Ascending aorta (tissue), 2 donors: Measurements from ENCODE around the gene SCNN1G. TPM values are rescaled to one million over a fixed set of nuclear protein-coding genes. Genes with fewer than 3 reads are reported as not detected.

Experiments used
- DNase-seq, 2 donors: peaks; one replicate each; pipeline ENCODE4 v3.0.0-alpha.2; 2019; ENCODE audit warnings: low spot score in 2 of 2
- H3K27ac ChIP-seq, 2 donors: fragments of 200-600 bp; sonication (generic); one replicate each; pipeline ENCODE4 v1.5.1; 2016 to 2017; ENCODE audit warnings: mild to moderate bottlenecking in 1 of 2
- H3K27me3 ChIP-seq: fragments of 200-600 bp; sonication (generic); one replicate; pipeline ENCODE4 v1.5.1; 2017
- H3K36me3 ChIP-seq, 2 donors: fragments of 200-600 bp; sonication (generic); one replicate each; pipeline ENCODE4 v1.5.1; 2016
- H3K4me1 ChIP-seq, 2 donors: fragments of 200-600 bp; sonication (generic); one replicate each; pipeline ENCODE4 v1.5.1; 2016 to 2017; ENCODE audit warnings: mild to moderate bottlenecking in 1 of 2
- H3K4me3 ChIP-seq, 2 donors: fragments of 200-600 bp; sonication (generic); one replicate each; pipeline ENCODE4 v1.5.1; 2016 to 2017; ENCODE audit warnings: mild to moderate bottlenecking in 1 of 2
- H3K9me3 ChIP-seq, 2 donors: fragments of 200-600 bp; sonication (generic); one replicate each; pipeline ENCODE4 v1.5.1; 2016
- intact Hi-C: fragments of 100-400 bp; cut with DNase I; formaldehyde crosslinking; loops from one replicate; pipeline ENCODE4 v1.15.1; 2023
- total RNA-seq: library from RNA; depleted of rRNA; stranded (reverse); fragments of >200 nt; gene quantifications from one replicate; pipeline ENCODE4 v1.1.0, GENCODE V29; 2016
- TF ChIP-seq, protein P1 (sequence below), 3 experiments: fragments of 200-600 bp in 2 of 3; fragments of 450-650 bp in 1 of 3; sonication (generic) in 2 of 3; IDR thresholded peaks; one replicate each; pipeline ENCODE4 v1.5.1; 2016 to 2019; ENCODE audit warnings: antibody characterized with exemption in 3 of 3, mild to moderate bottlenecking in 1 of 3, moderate library complexity in 1 of 3

SCNN1G gene
- total RNA-seq, 1 donor from 2014 or later: not detected

DNA sequence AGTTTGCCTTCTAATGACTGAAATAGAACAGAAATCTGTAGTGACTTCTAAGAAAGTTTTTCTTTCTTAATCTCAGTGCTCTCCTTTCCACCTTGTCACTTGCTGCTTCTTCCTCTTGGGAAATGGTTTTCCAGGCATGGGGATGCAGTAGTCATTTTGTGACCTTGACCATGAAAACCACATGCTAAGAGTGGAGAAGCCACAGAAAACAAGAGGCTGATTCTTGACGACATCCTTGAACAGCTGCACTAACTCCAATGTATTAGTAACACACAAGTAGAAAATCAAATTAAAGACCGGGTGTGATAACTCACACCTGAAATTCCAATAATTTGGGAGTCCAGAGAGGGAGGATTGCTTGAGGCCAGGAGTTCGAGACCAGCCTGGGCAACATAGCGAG, 17.8 kb upstream of the SCNN1G start:
- no peak for DNase-seq
- H3K27ac ChIP-seq: no peak overlapping the region
- peaks cover 0 to 7% of the 10 kb centered on the region in 2 donors for H3K9me3 ChIP-seq
- H3K4me1 ChIP-seq: no peaks in the 10 kb centered on the region
- intact Hi-C loops: no loop called here
- no peaks in the 10 kb centered on the region for H3K36me3 ChIP-seq
- TF ChIP-seq, protein P1, sequence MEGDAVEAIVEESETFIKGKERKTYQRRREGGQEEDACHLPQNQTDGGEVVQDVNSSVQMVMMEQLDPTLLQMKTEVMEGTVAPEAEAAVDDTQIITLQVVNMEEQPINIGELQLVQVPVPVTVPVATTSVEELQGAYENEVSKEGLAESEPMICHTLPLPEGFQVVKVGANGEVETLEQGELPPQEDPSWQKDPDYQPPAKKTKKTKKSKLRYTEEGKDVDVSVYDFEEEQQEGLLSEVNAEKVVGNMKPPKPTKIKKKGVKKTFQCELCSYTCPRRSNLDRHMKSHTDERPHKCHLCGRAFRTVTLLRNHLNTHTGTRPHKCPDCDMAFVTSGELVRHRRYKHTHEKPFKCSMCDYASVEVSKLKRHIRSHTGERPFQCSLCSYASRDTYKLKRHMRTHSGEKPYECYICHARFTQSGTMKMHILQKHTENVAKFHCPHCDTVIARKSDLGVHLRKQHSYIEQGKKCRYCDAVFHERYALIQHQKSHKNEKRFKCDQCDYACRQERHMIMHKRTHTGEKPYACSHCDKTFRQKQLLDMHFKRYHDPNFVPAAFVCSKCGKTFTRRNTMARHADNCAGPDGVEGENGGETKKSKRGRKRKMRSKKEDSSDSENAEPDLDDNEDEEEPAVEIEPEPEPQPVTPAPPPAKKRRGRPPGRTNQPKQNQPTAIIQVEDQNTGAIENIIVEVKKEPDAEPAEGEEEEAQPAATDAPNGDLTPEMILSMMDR (IDR thresholded peaks at IDR 0.05): no peak
- no peaks in the 10 kb centered on the region for H3K27me3 ChIP-seq
- H3K4me3 ChIP-seq: no peak overlapping the region

DNA sequence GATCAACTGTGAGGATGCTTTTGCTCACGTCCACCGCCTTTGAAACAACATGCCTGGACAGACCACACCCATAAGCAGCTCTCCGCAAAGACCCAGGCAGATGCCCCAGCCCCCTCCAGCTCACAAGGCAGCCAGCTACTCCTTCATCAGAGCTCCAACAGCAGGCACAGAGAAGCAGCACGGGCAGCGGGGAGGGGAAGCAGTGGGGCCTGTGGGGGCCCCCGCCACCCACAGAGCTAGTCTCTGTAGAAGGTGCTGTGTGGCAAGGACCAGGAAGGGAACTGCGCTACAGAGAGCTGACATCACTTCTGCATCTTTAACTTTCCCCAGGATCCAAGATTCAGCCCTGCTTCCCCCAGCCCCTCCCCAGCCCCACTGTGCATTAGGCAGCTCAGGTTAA, 10.0 kb upstream of the SCNN1G start:
- Histone ChIP-seq H3K27ac (no peak overlapping the region), H3K4me1 (no peaks in the 10 kb centered on the region), H3K4me3 (no peak overlapping the region), H3K27me3 (no peaks in the 10 kb centered on the region), H3K9me3 (no peaks in the 10 kb centered on the region), H3K36me3 (no peaks in the 10 kb centered on the region)
- DNase-seq: no peak
- TF ChIP-seq, protein P1 (IDR thresholded peaks at IDR 0.05): no peak
- intact Hi-C loops: no loop called here

DNA sequence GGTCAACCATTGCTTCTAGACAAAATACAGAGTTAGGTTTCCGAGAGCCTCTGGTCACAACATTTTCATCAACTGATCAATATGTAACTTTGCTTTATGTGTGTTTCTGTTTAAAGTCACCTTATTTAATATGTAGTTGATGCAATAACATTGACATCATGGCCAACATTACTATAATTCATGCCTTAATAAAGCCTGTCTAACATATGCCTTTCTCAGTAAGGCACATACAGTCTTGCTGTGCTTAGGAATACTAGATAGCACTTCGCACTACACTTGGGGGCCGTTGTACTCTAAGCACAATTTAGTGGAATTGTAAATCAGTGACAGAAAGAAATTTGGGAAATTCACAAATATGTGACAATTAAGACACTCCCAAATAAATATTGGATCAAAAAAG, 9.6 kb upstream of the SCNN1G start:
- intact Hi-C loops: no loop called here
- H3K27ac ChIP-seq: no peak overlapping the region
- TF ChIP-seq, protein P1 (IDR thresholded peaks at IDR 0.05): no peak
- no peaks in the 10 kb centered on the region for H3K9me3 ChIP-seq
- no peak overlapping the region for H3K4me3 ChIP-seq
- no peaks in the 10 kb centered on the region for H3K4me1 ChIP-seq
- H3K27me3 ChIP-seq: no peaks in the 10 kb centered on the region
- no peaks in the 10 kb centered on the region for H3K36me3 ChIP-seq
- DNase-seq: no peak

DNA sequence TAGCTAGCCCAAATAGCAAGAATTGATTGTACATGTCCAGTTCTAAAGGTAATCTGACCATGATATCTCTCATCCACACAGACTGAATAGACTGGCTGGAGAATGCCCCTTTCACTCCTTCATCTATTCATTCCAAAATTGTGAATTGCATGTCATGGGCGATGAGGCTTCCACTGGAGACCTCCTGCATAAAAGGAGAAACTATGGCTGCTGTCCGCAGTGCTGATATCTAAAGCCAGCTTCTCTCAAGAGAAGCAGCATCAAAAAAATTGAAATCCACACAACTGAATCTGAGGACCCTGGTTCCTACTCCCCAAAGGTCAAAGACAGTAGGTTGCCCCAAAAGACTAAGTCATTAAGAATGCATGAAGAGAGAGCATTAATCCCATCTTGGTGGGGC, 7.9 kb upstream of the SCNN1G start:
- H3K4me1 ChIP-seq: no peaks in the 10 kb centered on the region
- intact Hi-C loops: no loop called here
- no peaks in the 10 kb centered on the region for H3K27me3 ChIP-seq
- H3K36me3 ChIP-seq: no peaks in the 10 kb centered on the region
- no peak overlapping the region for H3K27ac ChIP-seq
- no peaks in the 10 kb centered on the region for H3K9me3 ChIP-seq
- no peak overlapping the region for H3K4me3 ChIP-seq
- TF ChIP-seq, protein P1 (IDR thresholded peaks at IDR 0.05): no peak
- DNase-seq: no peak

DNA sequence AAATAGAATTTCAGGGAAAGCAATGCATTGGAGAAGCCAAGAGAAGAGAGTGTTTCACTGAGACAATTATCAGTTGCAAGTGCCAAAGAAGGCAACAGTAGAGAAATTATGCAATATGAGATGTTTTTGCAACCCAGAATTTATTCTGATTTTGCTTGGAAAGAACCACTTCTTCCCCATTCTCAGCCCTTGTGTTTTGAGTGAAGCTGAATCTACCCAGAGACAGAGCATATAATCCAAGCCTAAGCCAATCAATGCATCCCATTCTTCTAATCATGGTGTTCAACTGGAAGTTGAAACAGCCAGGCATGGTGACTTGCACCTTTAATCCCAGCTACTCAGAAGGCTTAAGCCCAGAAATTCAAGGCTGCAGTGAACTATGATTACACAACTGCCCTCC, 6.9 kb upstream of the SCNN1G start:
- no peaks in the 10 kb centered on the region for H3K27me3 ChIP-seq
- H3K4me1 ChIP-seq: no peaks in the 10 kb centered on the region
- TF ChIP-seq, protein P1 (IDR thresholded peaks at IDR 0.05): no peak
- H3K27ac ChIP-seq: no peak overlapping the region
- H3K36me3 ChIP-seq: no peaks in the 10 kb centered on the region
- no peaks in the 10 kb centered on the region for H3K9me3 ChIP-seq
- no peak overlapping the region for H3K4me3 ChIP-seq
- DNase-seq: no peak
- intact Hi-C loops: no loop called here

DNA sequence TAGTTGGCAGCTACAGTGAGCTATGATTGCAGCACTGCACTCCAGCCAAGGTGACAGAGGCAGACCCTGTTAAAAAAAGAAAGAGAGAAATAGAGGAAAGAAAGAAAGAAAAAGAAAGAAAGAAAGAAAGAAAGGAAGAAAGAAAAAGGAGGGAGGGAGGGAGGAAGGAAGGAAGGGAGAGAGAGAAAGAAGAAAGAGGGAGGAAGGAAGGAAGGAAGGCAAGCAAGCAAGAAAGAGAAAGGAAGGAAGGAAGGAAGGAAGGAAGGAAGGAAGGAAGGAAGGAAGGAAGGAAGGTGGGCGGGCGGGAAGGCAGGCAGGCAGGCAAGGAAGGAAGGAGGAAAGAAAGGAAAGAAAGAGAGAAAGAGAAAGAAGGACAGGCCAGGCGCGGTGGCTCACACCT, 1.0 kb upstream of the SCNN1G start:
- intact Hi-C loops: loop anchor here (5.0 kb wide), 1 partner anchor 66 kb away; no protein-coding TSS in a partner anchor
- Histone ChIP-seq H3K27me3 (peaks cover 9% of the 10 kb centered on the region), H3K4me1 (peaks cover 8 to 12% of the 10 kb centered on the region in 2 donors), H3K27ac (no peak overlapping the region), H3K4me3 (no peak overlapping the region), H3K9me3 (no peaks in the 10 kb centered on the region), H3K36me3 (no peaks in the 10 kb centered on the region)
- TF ChIP-seq, protein P1 (IDR thresholded peaks at IDR 0.05): no peak
- no peak for DNase-seq
